GM12801 (cell line): ENCODE measurements around the gene KISS1R.

Experiments used
- CTCF ChIP-seq: IDR thresholded peaks from one replicate; pipeline ENCODE4 v1.5.1; 2011; ENCODE audit warnings: control low read depth; ENCODE audit not compliant: insufficient read length; ENCODE audit errors: extremely low read depth

Gene KISS1R

GRCh38 chr19:952680-953444, 35.7 kb downstream of the KISS1R start:
- TF ChIP-seq CTCF: no peak

GRCh38 chr19:953445-954271, 36.5 kb downstream of the KISS1R start:
- TF ChIP-seq CTCF: no peak

GRCh38 chr19:954272-954671, 37.1 kb downstream of the KISS1R start:
- no peak for TF ChIP-seq CTCF

- no peak for TF ChIP-seq CTCF
Observed at GRCh38 chr19:954672-955494, 37.8 kb downstream of the KISS1R start.

GRCh38 chr19:955803-956765, 39.0 kb downstream of the KISS1R start:
- TF ChIP-seq CTCF: no peak

- TF ChIP-seq CTCF: no peak
Observed at GRCh38 chr19:956766-957440, 39.8 kb downstream of the KISS1R start.
